GM19043 (cell line): ENCODE measurements around the gene CSTPP1.

ENCODE experiments used
- ATAC-seq: cut with Tn5 transposase; IDR thresholded peaks from one replicate; pipeline ENCODE4 v1.9.1; 2021; ENCODE audit warnings: low read depth; ENCODE audit not compliant: unreplicated experiment

The CSTPP1 gene

GRCh38 chr11:47121731-47122130 is 185.2 kb downstream of the CSTPP1 start:
- ATAC-seq, result no peak

DNA sequence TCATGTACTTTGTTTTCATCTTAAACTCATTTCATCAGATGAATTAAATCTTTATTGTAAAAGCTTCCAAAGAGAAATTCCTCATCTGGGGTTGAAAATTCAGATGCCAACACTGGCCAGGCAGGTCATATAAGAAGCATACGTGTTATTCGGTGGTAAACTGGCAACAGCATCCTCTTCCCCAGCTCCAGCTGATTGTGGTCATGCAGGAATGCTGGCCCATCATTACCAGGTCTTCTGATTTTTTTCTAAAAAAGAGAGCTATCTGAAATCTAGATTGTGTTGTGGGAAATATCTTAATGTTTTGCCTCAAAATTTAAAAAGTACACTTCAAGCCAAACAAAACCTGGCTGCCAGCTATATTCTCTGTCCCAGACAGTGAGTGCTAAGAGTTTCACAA is 186.5 kb downstream of the CSTPP1 start:
- ATAC-seq, result no peak

GRCh38 chr11:47124675-47125074 is 188.1 kb downstream of the CSTPP1 start:
- no peak for ATAC-seq

GRCh38 chr11:47125083-47125482 is 188.5 kb downstream of the CSTPP1 start:
- no peak for ATAC-seq

DNA sequence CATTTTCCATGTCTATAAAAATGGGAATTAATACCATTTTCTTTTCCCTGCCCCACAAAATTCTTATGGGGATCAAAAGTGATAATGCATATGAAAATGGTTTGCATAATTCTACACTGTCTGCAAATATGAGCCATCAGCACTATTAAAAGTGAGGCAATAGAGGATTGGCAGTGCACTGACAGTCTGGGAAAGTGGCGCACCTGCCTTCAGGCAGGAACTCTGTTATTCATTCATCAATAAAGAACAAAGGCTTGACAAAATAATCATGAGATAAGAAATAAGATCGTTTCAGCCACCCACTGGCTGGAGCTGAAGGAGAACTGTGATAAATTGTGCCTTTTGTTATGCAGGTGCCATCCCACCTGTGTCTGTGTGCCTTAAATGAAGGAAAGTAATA is 190.7 kb downstream of the CSTPP1 start:
- no peak for ATAC-seq

DNA sequence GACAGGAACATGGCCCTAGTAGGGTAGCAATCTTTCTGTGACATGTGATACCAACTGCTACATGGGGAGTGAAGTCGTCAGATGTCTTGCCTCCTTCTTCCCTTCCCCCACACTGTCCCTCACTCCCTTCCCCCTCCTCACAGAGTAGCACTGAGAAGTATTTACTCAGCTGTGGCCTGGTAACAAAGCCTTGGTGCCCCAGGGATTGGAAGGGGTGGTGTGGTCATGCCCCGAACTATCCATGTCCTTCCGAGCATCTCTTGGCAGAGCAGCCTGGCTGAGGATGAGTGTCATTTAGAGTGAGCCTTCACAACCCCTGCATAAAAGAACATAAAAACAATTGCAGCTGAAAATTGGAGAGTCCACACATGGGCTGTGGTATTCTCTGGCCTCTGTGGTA is 194.0 kb downstream of the CSTPP1 start:
- no peak for ATAC-seq

GRCh38 chr11:47131136-47131535 is 194.6 kb downstream of the CSTPP1 start:
- no peak for ATAC-seq

DNA sequence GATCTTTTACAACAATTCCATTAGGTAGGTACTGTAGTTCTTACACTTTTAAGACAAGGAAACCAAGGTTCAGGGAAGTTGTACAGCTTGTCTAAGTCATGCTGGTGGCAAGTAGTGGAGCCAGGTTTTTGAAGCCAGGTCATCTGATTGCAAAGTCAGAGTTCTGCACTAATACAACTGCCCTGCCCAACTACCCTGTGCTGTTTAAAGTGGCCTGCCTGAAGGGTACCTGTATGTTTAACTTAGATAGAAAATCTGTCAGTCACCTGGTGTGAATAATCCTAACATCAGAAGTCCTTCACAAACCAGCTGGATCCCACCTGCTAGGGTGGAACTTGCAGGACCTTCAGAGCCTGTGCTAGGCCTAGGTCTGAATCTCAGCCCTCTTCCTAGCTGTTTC is 195.9 kb downstream of the CSTPP1 start:
- ATAC-seq, result no peak

- ATAC-seq, result no peak
Measured at GRCh38 chr11:47132981-47133380, 196.4 kb downstream of the CSTPP1 start.

DNA sequence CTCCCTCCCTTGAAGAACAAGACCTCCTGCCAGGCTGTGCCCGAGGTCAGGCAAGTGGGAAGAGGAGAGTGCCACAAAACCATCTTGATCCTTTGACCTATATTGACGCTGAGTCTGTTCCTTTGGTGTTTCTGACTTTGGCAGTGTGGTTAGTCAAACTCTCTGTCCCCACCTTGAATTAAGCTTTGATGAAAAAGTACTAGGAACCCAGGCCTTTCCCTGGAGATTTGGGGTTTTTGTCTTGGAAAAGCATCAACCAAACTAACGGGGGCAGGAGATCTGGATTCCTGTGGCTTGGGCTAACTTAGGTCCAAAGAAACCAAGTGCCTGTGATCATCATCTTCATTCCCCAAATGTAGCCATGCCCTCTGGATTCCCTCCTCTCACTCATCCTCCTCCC is 199.8 kb downstream of the CSTPP1 start:
- no peak for ATAC-seq

DNA sequence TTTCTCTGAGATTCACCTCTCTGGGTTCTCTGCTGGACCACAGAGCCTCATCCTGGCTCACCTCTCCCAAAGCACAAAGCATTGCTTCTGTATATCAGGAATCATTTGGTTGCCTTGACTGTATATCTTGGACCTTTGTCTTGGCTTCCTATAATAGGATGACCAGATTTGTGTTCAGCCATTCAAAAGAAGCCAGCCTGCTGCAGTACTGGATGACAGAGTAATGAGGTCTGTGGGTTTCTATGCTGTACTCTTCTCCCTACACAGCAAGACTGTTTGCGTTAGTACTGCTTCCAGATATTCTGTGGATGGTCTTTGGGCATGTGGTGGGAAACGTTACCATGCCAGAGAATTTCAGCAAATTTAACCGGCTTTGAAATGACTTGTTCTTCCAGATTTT is 200.4 kb downstream of the CSTPP1 start:
- no peak for ATAC-seq

DNA sequence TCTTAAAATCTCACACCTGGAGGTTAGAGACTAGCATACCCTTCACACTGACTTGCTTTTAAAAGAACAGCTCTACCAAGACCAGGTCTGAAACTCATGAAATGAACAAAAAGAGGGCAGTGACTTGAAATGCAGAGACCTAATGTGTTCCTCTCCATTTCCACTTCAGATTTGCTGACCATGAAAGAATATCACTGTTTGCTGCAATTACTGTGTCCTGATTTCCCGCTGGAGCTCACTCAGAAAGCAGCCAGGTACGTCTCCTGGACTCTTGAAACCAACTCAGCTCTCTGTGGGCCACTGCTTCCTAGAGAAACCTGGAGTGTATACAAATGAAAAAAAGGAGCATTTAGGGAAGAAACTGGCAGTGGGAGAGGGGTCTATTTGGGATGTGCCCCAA is 200.9 kb downstream of the CSTPP1 start:
- ATAC-seq, result no peak

DNA sequence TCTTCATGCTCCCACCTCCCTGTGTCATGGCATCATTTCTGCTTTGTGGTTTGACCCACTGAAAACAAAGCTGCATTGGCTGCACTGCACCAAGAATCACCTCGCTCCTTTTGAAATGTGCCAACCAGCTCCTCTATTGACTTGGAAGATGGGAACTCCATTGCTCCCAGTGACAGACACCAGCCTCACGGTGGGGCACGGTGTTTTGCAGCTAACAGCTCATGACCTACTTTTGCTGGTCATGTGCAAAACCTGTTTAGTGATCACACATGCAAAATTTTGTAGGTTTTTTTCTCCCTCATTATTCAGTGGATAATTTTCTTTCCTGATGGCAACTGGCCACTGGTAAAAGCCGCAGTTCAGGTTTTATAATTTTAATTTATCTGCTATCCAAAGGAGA is 203.3 kb downstream of the CSTPP1 start:
- ATAC-seq, result no peak

DNA sequence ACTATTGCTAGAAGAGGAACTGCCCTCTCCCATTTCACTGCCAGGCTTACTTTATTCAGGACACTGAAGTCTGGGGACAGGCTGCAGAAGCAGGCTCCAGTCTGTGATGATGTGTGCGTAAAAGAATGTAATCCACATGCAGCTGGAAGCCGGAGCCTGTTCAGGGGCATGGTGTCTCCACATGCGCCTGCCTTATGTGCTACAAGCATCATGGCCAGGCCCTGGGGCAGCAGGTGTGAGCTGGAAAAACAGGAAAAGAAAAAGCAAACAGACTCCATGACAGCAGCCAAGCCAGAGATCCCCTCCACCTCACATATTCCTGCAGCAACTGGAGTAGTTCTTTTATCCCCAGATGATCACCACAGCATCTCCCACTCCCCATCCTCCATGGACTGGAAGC is 206.8 kb downstream of the CSTPP1 start:
- no peak for ATAC-seq

DNA sequence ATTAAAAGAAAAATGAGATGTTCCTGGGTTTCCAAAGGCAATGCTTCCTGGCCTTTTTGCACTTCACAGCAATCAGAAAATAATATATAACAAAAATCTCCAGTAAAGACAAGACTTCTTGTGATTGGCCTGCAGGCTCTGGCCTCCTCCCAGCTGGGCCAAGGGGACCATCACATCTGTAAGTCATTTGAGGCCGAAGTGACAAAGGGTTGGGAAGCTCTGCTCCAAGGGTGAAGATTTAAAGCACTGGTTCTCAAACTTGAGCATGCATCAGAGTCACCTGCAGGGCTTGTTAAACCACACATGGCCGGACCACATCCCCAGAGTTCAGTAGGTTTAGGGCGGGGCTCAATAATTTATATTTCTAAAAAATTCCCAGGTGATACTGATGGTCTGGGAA is 208.0 kb downstream of the CSTPP1 start:
- ATAC-seq, result no peak

DNA sequence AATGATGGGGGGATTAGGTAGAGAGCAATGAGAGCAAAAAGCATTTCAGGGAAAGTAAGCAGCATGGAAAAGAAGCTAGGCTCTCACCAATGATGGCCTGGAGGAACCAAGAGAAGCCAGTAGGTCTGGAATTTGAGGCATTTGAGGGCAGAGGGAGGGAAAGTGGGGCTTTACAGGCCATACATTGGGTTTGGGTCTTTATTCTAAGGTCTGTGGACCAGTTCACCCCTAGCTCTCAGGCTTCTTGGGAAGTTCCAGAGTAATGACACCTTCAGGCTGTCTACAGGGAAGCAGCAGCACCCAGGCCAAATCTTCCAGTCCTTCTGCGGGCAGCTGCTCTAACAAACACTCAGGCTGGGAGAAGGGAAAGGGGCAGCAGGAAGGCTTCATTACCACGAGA is 210.7 kb downstream of the CSTPP1 start:
- no peak for ATAC-seq

- ATAC-seq, result no peak
Measured at GRCh38 chr11:47147681-47148080, 211.1 kb downstream of the CSTPP1 start.

- ATAC-seq, result no peak
Measured at GRCh38 chr11:47148270-47148669, 211.7 kb downstream of the CSTPP1 start.

GRCh38 chr11:47148903-47149531 is 212.5 kb downstream of the CSTPP1 start:
- ATAC-seq, result no peak

DNA sequence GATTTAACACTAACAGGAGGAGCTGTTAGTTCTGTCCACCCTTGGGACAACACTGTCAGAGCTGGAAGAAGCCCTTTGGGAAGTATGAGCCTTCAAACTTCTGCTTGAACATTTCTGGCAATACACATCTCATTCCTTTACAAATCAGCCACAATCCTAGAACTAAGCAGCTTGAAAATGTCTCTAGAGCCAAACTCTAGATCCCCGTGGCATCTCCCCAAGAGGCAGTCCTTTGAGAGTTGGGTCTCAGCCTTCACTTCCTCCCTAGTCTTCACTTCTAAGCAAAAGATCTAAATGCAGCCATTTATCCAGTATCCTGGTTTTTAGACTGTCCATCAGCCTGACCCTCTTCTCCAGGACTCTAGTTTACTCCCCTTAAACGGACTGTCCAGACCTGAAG is 213.2 kb downstream of the CSTPP1 start:
- no peak for ATAC-seq

DNA sequence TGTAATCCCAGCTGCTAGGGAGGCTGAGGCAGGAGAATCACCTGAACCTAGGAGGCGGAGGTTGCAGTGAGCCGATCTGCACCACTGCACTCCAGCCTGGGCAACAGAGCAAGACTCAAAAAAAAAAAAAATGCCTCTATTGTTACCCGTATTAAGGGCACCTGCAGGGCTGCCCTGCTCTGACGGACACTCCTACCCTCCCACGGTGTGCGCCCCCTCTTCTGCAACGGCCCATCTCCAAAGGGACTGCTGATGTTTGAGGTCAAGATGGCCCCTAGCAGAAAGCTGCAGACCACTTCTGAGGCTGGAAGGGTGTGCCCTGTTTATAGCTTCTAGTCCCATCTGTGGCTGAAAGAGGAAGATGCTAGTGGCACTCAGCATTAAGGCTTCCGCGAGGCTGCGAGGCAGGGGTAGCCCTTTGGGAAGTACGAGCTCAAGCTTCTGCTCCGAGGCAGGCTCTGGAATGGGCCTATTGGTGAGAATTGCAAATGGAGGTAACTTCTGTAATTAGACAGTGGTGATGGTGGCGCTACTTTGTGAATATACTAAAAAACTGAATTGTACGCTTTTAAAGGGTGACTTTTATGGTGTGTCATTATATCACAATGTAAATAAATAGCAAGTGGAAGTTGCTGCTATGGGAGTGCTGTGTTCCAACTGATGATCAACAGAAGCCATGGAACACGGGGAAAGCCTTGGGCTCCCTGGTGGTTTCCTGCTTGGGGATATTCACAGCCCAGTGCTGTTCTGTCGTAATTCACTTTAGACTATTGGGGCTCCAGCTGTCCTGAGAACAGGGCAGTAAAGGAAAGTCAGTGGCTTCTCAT is 215.8 kb downstream of the CSTPP1 start:
- ATAC-seq, result no peak
